ENCODE data around the gene WAC.

Gene WAC

GRCh38 chr10:28545967-28546644 lies 13.2 kb downstream of the WAC start:
- Histone ChIP-seq H3K4me1 (ENCODE audit: control insufficient read depth in 1 of 2, insufficient read depth in 2 of 2, low read length in 2 of 2) (peaks cover 7 to 26% of the 10 kb centered on the region in 2 donors), H3K4me3 (ENCODE audit: low read depth in 1 of 2, low read length in 2 of 2) (no peak overlapping the region), H3K36me3 (ENCODE audit: control insufficient read depth in 1 of 2, insufficient read depth in 2 of 2, low read length in 2 of 2) (peaks cover 30 to 36% of the 10 kb centered on the region in 2 donors), H3K27me3 (ENCODE audit: control insufficient read depth in 1 of 2, insufficient read depth in 2 of 2, low read length in 2 of 2) (no peaks in the 10 kb centered on the region), H3K27ac (ENCODE audit: low read depth, low read length) (no peak overlapping the region), H3K9ac (ENCODE audit: low read depth in 1 of 2, low read length in 2 of 2) (no peak overlapping the region), H3K9me3 (ENCODE audit: control insufficient read depth in 1 of 2, low read length in 2 of 2) (no peaks in the 10 kb centered on the region)

- Histone ChIP-seq H3K9me3 (ENCODE audit: control insufficient read depth in 1 of 2, low read length in 2 of 2) (no peaks in the 10 kb centered on the region), H3K4me3 (ENCODE audit: low read depth in 1 of 2, low read length in 2 of 2) (no peak overlapping the region), H3K27ac (ENCODE audit: low read depth, low read length) (no peak overlapping the region), H3K4me1 (ENCODE audit: control insufficient read depth in 1 of 2, insufficient read depth in 2 of 2, low read length in 2 of 2) (peaks cover 16 to 31% of the 10 kb centered on the region in 2 donors), H3K27me3 (ENCODE audit: control insufficient read depth in 1 of 2, insufficient read depth in 2 of 2, low read length in 2 of 2) (no peaks in the 10 kb centered on the region), H3K9ac (ENCODE audit: low read depth in 1 of 2, low read length in 2 of 2) (no peak overlapping the region), H3K36me3 (ENCODE audit: control insufficient read depth in 1 of 2, insufficient read depth in 2 of 2, low read length in 2 of 2) (peaks cover 16 to 32% of the 10 kb centered on the region in 2 donors)
Measured at GRCh38 chr10:28548781-28549498, 16.0 kb downstream of the WAC start.

GRCh38 chr10:28551086-28551485 lies 18.2 kb downstream of the WAC start:
- no peak overlapping the region for H3K4me3 ChIP-seq (ENCODE audit: low read depth in 1 of 2, low read length in 2 of 2)
- peaks cover 16 to 21% of the 10 kb centered on the region in 2 donors for H3K4me1 ChIP-seq (ENCODE audit: control insufficient read depth in 1 of 2, insufficient read depth in 2 of 2, low read length in 2 of 2)
- H3K36me3 ChIP-seq (ENCODE audit: control insufficient read depth in 1 of 2, insufficient read depth in 2 of 2, low read length in 2 of 2): peaks cover 6 to 48% of the 10 kb centered on the region in 2 donors
- H3K27ac ChIP-seq (ENCODE audit: low read depth, low read length): no peak overlapping the region
- H3K9ac ChIP-seq (ENCODE audit: low read depth in 1 of 2, low read length in 2 of 2): no peak overlapping the region
- H3K9me3 ChIP-seq (ENCODE audit: control insufficient read depth in 1 of 2, low read length in 2 of 2): no peaks in the 10 kb centered on the region
- no peaks in the 10 kb centered on the region for H3K27me3 ChIP-seq (ENCODE audit: control insufficient read depth in 1 of 2, insufficient read depth in 2 of 2, low read length in 2 of 2)

GRCh38 chr10:28552775-28553174 lies 19.9 kb downstream of the WAC start:
- peaks cover 6 to 49% of the 10 kb centered on the region in 2 donors for H3K36me3 ChIP-seq (ENCODE audit: control insufficient read depth in 1 of 2, insufficient read depth in 2 of 2, low read length in 2 of 2)
- no peak overlapping the region for H3K27ac ChIP-seq (ENCODE audit: low read depth, low read length)
- peaks cover 16 to 18% of the 10 kb centered on the region in 2 donors for H3K4me1 ChIP-seq (ENCODE audit: control insufficient read depth in 1 of 2, insufficient read depth in 2 of 2, low read length in 2 of 2)
- H3K27me3 ChIP-seq (ENCODE audit: control insufficient read depth in 1 of 2, insufficient read depth in 2 of 2, low read length in 2 of 2): no peaks in the 10 kb centered on the region
- H3K9me3 ChIP-seq (ENCODE audit: control insufficient read depth in 1 of 2, low read length in 2 of 2): no peaks in the 10 kb centered on the region
- H3K9ac ChIP-seq (ENCODE audit: low read depth in 1 of 2, low read length in 2 of 2): no peak overlapping the region
- no peak overlapping the region for H3K4me3 ChIP-seq (ENCODE audit: low read depth in 1 of 2, low read length in 2 of 2)

GRCh38 chr10:28554009-28554408 lies 21.1 kb downstream of the WAC start:
- no peak overlapping the region for H3K27ac ChIP-seq (ENCODE audit: low read depth, low read length)
- H3K4me1 ChIP-seq (ENCODE audit: control insufficient read depth in 1 of 2, insufficient read depth in 2 of 2, low read length in 2 of 2): peaks cover 18% of the 10 kb centered on the region in 2 donors
- H3K4me3 ChIP-seq (ENCODE audit: low read depth in 1 of 2, low read length in 2 of 2): no peak overlapping the region
- H3K27me3 ChIP-seq (ENCODE audit: control insufficient read depth in 1 of 2, insufficient read depth in 2 of 2, low read length in 2 of 2): no peaks in the 10 kb centered on the region
- no peak overlapping the region for H3K9ac ChIP-seq (ENCODE audit: low read depth in 1 of 2, low read length in 2 of 2)
- peaks cover 6 to 44% of the 10 kb centered on the region in 2 donors for H3K36me3 ChIP-seq (ENCODE audit: control insufficient read depth in 1 of 2, insufficient read depth in 2 of 2, low read length in 2 of 2)
- H3K9me3 ChIP-seq (ENCODE audit: control insufficient read depth in 1 of 2, low read length in 2 of 2): no peaks in the 10 kb centered on the region

- peaks cover 20 to 23% of the 10 kb centered on the region in 2 donors for H3K4me1 ChIP-seq (ENCODE audit: control insufficient read depth in 1 of 2, insufficient read depth in 2 of 2, low read length in 2 of 2)
- H3K9me3 ChIP-seq (ENCODE audit: control insufficient read depth in 1 of 2, low read length in 2 of 2): no peaks in the 10 kb centered on the region
- peaks cover 0 to 42% of the 10 kb centered on the region in 2 donors for H3K36me3 ChIP-seq (ENCODE audit: control insufficient read depth in 1 of 2, insufficient read depth in 2 of 2, low read length in 2 of 2)
- no peak overlapping the region for H3K27ac ChIP-seq (ENCODE audit: low read depth, low read length)
- H3K27me3 ChIP-seq (ENCODE audit: control insufficient read depth in 1 of 2, insufficient read depth in 2 of 2, low read length in 2 of 2): no peaks in the 10 kb centered on the region
- no peak overlapping the region for H3K9ac ChIP-seq (ENCODE audit: low read depth in 1 of 2, low read length in 2 of 2)
- no peak overlapping the region for H3K4me3 ChIP-seq (ENCODE audit: low read depth in 1 of 2, low read length in 2 of 2)
Measured at GRCh38 chr10:28554952-28555351, 22.0 kb downstream of the WAC start.

DNA sequence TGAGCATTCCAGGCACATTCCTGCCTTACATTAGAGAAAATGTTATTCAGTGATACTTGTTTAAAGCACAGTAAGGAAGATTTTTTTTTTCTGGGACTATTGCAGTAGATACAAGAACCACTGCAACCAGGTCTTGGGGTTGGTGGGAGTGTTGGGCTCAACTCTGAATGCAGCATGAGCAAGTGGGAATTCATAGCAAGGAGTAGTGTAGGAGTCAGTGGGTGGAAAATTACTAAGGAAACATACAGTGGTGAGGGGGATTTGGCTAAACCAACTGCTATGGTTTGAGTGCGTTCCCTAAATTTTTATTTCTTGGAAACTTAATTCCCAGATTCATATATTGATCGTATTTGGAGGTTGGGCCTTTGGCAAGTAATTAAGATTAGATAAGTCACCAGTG lies 22.4 kb downstream of the WAC start:
- H3K27me3 ChIP-seq (ENCODE audit: control insufficient read depth in 1 of 2, insufficient read depth in 2 of 2, low read length in 2 of 2): no peaks in the 10 kb centered on the region
- no peak overlapping the region for H3K9ac ChIP-seq (ENCODE audit: low read depth in 1 of 2, low read length in 2 of 2)
- peaks cover 0 to 40% of the 10 kb centered on the region in 2 donors for H3K36me3 ChIP-seq (ENCODE audit: control insufficient read depth in 1 of 2, insufficient read depth in 2 of 2, low read length in 2 of 2)
- H3K27ac ChIP-seq (ENCODE audit: low read depth, low read length): no peak overlapping the region
- no peak overlapping the region for H3K4me3 ChIP-seq (ENCODE audit: low read depth in 1 of 2, low read length in 2 of 2)
- no peaks in the 10 kb centered on the region for H3K9me3 ChIP-seq (ENCODE audit: control insufficient read depth in 1 of 2, low read length in 2 of 2)
- peaks cover 19 to 23% of the 10 kb centered on the region in 2 donors for H3K4me1 ChIP-seq (ENCODE audit: control insufficient read depth in 1 of 2, insufficient read depth in 2 of 2, low read length in 2 of 2)

DNA sequence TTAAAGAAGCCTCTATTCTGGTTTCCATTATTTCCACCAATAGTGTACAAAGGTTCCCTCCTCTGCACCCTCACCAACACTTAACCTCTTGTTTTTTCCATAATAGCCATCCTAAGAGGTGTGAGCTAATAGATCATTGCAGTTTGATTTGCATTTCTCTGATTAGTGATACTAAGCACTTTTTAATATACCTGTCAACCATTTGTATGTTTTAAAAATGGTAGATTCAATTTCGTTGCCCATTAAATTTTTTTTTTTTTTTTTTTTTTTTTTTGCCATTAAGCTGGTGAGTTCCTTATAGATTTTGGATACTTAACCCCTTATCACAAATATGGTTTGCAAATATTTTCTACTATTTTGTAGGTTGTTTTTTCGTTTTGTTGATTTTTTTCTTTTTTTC lies 23.2 kb downstream of the WAC start:
- Histone ChIP-seq H3K4me1 (ENCODE audit: control insufficient read depth in 1 of 2, insufficient read depth in 2 of 2, low read length in 2 of 2) (peaks cover 11 to 22% of the 10 kb centered on the region in 2 donors), H3K27ac (ENCODE audit: low read depth, low read length) (no peak overlapping the region), H3K4me3 (ENCODE audit: low read depth in 1 of 2, low read length in 2 of 2) (no peak overlapping the region), H3K36me3 (ENCODE audit: control insufficient read depth in 1 of 2, insufficient read depth in 2 of 2, low read length in 2 of 2) (peaks cover 0 to 48% of the 10 kb centered on the region in 2 donors), H3K27me3 (ENCODE audit: control insufficient read depth in 1 of 2, insufficient read depth in 2 of 2, low read length in 2 of 2) (no peaks in the 10 kb centered on the region), H3K9me3 (ENCODE audit: control insufficient read depth in 1 of 2, low read length in 2 of 2) (no peaks in the 10 kb centered on the region), H3K9ac (ENCODE audit: low read depth in 1 of 2, low read length in 2 of 2) (no peak overlapping the region)

DNA sequence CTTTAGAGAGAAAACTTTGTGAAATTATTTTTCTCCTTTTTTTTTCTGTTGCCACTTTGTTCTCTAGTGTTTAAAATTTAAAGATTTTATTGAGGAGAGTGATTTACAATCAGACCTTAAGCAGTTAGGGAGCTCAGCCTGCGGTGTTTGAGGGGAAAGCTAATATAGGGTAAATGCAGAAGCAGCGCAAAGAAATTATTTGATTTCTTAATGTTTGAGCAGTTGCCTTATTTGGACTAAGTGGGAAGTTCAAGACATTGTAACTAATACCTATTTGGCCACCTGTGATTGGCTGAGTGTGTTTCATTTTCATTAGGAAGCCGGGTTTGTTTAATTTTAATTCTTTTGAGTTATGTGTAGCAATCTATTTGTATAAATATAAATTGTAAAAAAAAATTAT lies 25.3 kb downstream of the WAC start:
- no peak overlapping the region for H3K4me3 ChIP-seq (ENCODE audit: low read depth in 1 of 2, low read length in 2 of 2)
- H3K27ac ChIP-seq (ENCODE audit: low read depth, low read length): no peak overlapping the region
- H3K9me3 ChIP-seq (ENCODE audit: control insufficient read depth in 1 of 2, low read length in 2 of 2): no peaks in the 10 kb centered on the region
- no peaks in the 10 kb centered on the region for H3K27me3 ChIP-seq (ENCODE audit: control insufficient read depth in 1 of 2, insufficient read depth in 2 of 2, low read length in 2 of 2)
- H3K36me3 ChIP-seq (ENCODE audit: control insufficient read depth in 1 of 2, insufficient read depth in 2 of 2, low read length in 2 of 2): peaks cover 3 to 50% of the 10 kb centered on the region in 2 donors
- no peak overlapping the region for H3K9ac ChIP-seq (ENCODE audit: low read depth in 1 of 2, low read length in 2 of 2)
- peaks cover 6 to 15% of the 10 kb centered on the region in 2 donors for H3K4me1 ChIP-seq (ENCODE audit: control insufficient read depth in 1 of 2, insufficient read depth in 2 of 2, low read length in 2 of 2)

GRCh38 chr10:28558923-28559508 lies 26.1 kb downstream of the WAC start:
- Histone ChIP-seq H3K4me3 (ENCODE audit: low read depth in 1 of 2, low read length in 2 of 2) (no peak overlapping the region), H3K4me1 (ENCODE audit: control insufficient read depth in 1 of 2, insufficient read depth in 2 of 2, low read length in 2 of 2) (peaks cover 6 to 14% of the 10 kb centered on the region in 2 donors), H3K27ac (ENCODE audit: low read depth, low read length) (no peak overlapping the region), H3K27me3 (ENCODE audit: control insufficient read depth in 1 of 2, insufficient read depth in 2 of 2, low read length in 2 of 2) (no peaks in the 10 kb centered on the region), H3K9ac (ENCODE audit: low read depth in 1 of 2, low read length in 2 of 2) (no peak overlapping the region), H3K9me3 (ENCODE audit: control insufficient read depth in 1 of 2, low read length in 2 of 2) (no peaks in the 10 kb centered on the region), H3K36me3 (ENCODE audit: control insufficient read depth in 1 of 2, insufficient read depth in 2 of 2, low read length in 2 of 2) (peaks cover 3 to 46% of the 10 kb centered on the region in 2 donors)
